Measurements from ENCODE around the gene STK24.

DNA sequence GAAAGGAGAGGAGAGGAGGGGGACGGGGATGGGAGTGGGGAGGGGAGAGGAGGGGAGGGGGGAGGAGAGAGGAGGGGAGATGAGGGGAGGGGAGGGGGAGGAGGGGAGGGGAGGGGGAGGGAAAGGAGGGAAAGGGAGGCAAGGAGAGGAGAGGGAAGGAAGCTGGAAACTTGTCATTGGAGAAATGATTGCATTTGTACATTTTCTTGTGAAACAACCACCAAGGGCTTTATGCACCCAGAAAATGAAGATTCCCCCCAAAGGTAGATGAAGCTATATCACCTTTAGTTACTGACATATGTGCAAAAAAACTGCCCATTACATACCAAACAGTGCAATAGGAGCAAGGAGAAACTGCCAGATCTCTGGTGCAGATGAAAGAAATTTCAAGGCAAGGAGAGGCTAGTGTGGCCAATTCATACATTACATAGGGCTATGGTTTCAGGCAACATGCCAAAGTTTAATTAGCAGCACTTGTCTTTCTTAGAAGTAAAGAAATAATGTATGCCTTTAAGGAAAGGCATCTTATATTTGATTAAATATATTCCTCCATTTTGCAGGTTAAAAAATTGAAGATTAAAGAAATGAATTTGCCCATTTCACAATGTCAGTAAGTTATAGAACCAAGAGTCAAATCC is 49.5 kb upstream of the STK24 start:
- TF ChIP-seq POLR2A (IDR thresholded peaks at IDR 0.05; ENCODE audit: low read depth, low read length) (no peak), POLR2AphosphoS5 (IDR thresholded peaks at IDR 0.05; ENCODE audit: low read depth, low read length) (no peak), TAF1 (IDR thresholded peaks at IDR 0.05; ENCODE audit: borderline replicate concordance, low read depth, low read length) (no peak)

All from GM12892 (cell line).